AG20443 (cell line): ENCODE data around the gene ROR1.

Experiments
- DNase-seq: peaks from one replicate; pipeline ENCODE4 v3.0.0; 2012; ENCODE audit warnings: low spot score, mixed read lengths

Gene ROR1

DNA sequence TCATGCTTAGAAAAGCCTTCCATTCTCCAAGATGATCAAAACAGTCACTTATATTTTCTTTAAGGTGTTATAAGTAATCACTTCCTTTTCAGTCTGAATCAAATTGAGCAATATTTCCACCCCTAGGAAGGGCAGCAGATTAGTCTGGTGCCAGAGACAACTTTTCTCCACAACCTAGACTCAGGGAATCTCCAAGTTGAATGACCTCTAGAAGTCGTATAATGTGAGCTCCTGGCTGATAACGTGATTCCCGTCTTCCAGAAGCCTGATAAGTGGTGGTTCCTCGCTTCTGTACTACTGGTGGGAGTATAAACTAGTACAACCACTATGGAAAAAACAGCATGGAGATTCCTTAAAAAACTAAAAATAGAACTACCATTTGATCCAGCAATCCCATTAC, 251.2 kb downstream of the ROR1 start:
- DNase-seq = no peak

- no peak for DNase-seq
These were observed 255.2 kb downstream of the ROR1 start for GRCh38 chr1:64029037-64029436.

- DNase-seq = no peak
These were observed 256.6 kb downstream of the ROR1 start for GRCh38 chr1:64030411-64030810.

GRCh38 chr1:64031236-64031635, 257.4 kb downstream of the ROR1 start:
- no peak for DNase-seq

GRCh38 chr1:64033667-64034220, 259.9 kb downstream of the ROR1 start:
- peak; percentile 29 for DNase-seq

GRCh38 chr1:64036549-64036948, 262.7 kb downstream of the ROR1 start:
- DNase-seq = no peak

DNA sequence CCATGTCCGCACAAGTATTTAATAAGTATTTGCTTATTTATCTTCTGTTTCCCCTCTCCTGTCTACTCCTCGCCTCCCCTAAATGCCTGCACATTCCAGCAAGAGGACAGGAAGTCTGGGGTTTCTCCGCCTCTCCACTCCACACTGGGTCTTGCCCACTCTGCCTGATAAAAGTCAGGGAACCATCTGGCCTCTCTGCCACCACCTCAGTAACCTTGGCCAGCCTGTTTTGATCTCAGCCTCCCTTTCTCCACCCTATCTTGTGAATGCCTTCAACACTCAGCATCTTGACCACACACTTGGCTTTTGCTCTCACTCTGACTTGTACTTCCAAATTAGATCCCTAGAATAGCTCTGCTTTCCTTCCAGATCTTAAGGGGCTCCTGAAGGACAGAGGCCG, 264.3 kb downstream of the ROR1 start:
- no peak for DNase-seq

- peak; percentile 19 for DNase-seq
These were observed 265.1 kb downstream of the ROR1 start for GRCh38 chr1:64038965-64039364.

DNA sequence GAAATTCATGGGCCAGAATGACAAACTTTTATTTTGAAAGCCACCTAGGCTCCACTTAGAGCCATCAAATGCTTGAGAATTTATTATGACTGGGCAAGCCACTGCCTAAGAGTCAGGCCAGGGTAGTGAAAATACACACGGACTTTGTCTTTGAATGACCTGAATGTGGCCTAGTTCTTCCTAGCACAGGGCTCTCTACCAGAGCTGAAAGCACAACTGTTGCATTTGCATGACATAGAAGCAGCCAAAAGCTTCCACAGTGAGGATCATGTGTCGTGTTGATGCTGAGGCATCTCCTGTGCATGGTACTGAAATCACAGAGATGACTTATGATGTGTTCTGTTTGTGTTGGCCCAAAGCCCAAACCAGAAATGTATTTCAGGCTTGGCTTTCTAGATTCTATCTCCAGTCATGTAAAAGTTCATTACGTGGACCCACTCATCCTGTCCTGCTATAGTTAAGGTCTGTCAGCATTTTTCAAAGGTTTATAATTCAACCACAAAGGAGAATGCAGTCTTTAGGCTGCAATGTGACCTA, 265.6 kb downstream of the ROR1 start:
- DNase-seq = peak; percentile 88

DNA sequence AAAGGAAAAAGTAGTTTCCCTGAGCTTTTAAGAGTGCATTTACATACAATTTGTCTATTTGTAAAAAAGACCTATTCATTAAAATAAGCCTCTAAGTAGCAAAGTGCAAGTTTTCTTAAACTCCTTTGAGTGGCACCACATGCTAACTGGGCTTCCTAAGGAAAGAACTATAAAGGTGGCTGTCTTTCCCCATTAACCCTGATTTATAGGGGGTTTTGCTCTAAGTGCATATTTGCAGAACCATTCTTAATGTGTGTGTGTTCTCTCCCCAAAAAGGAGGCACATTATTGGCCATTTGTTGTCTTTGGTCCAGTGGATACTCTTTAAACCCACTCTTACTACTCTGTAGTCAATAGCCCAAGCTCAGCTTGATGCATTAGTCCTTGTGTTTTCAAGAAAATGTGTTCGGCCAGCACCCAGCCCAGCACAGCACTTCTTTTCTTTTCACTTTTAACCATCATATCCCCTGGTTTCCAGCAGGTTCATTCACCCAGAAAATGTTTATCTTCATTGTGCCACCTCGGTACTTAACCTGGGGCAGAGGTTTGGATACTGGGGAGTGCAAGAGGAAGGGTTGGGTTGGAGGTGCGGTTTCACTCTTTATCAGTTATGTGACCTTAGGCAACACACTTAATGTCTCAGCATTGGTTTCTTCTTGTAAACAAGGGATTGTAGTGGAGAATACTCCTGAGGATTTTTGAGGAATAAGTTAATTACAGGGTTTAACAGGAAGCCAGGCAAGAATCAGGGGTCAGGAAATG, 267.7 kb downstream of the ROR1 start:
- no peak for DNase-seq

- peak; percentile 66 for DNase-seq
These were observed 268.7 kb downstream of the ROR1 start for GRCh38 chr1:64042331-64043100.

- no peak for DNase-seq
These were observed 269.5 kb downstream of the ROR1 start for GRCh38 chr1:64043288-64043687.

- DNase-seq = peak; percentile 77
These were observed 270.2 kb downstream of the ROR1 start for GRCh38 chr1:64043976-64044375.

GRCh38 chr1:64046243-64046642, 272.4 kb downstream of the ROR1 start:
- no peak for DNase-seq

DNA sequence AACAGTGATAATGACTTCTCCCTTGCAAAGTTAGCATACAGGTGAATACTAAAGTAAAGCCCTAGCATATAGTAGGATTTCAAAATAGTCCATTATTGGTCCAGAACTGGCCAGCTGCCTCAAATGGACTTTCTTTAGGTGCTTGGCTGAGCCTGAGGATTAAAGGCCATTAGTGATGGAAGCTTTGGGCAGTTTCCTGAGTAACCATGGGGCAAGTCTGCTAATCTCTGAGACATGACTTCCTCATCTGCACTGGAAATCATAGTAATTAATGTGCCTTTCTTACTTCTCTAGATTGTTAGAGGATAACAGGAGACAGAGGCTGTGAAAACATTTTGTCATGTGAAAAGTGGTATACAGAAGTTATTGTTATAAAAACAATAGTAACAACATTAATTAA, 273.1 kb downstream of the ROR1 start:
- no peak for DNase-seq

GRCh38 chr1:64047549-64047996, 273.8 kb downstream of the ROR1 start:
- no peak for DNase-seq

GRCh38 chr1:64049900-64050540, 276.2 kb downstream of the ROR1 start:
- DNase-seq = no peak

GRCh38 chr1:64050601-64051000, 276.8 kb downstream of the ROR1 start:
- DNase-seq = no peak

DNA sequence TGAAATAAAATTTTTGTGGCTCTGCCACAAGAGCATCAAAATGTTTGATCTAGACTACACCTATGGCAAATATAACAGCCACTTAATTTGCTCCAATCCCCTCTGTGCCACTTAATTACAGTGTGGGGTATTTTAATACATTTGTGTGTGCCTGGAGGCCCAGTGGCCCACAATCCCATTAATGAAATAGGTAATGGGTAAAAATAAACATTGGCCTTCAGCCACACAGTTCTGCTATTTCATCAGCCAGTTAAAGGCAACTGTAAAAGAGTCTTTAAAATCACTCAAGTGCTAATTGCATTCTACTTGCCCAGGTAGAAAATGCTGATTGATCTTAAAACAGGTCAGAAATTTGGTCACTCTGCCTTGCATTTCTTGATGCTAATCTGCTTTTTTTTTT, 278.0 kb downstream of the ROR1 start:
- no peak for DNase-seq

DNA sequence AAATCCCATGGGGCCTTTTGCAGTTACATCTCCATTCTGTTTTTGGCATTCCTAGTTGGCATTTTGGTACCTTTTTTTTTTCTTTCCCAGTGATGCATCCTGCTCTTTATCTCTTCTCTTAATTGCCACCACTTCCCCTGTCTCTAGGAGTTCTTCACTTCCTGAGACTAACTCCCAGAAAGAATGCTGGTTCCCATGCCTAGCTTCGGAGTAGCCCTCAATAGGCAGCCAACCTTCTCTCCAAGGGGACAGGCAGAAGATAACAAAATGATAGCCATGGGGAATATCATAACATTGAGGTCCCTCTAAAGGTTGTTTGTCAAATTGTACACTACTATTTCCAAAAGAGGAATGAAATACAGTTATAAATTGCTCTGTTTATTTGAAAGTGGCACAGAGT, 279.0 kb downstream of the ROR1 start:
- no peak for DNase-seq

DNA sequence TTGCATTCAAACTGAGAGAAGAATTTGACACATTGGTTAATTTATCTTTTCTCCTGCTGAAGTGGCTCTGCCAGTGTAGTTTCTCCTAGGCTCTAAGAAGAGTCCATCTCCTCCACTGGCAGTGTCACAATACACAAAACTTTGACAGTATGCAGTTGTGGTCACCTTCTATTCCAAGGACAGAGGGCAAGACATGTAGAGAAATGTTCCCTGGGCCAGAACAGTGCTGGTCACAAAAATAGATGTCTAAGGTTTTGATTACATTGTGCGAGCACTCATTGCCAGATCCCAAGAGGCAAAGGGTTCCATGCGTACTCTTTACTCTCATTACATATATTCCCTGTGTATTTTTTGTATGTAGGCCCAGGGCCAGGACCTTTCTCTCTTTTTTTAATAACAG, 281.5 kb downstream of the ROR1 start:
- no peak for DNase-seq

DNA sequence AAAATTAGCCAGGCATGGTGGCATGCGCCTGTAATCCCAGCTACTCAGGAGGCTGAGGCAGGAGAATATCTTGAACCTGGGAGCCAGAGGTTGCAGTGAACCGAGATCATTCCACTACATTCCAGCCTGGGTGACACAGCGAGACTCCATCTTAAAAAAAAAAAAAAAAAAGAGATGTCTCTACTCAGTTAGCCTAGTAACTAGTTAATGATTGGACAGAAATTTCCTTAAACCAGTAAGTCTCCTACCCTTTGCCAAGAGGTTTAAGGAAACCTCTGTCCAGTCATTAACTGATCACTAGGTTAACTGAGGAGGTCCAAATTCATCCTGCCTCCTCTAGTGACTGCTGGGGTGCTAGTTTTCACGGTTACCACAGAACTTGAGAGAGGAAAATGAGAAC, 285.7 kb downstream of the ROR1 start:
- DNase-seq = no peak
